Fibroblast of pulmonary artery (primary cell): ENCODE measurements around the gene TAF11.
"Not testable (repeated sequence)": the region's sequence is repeated elsewhere in the genome, so short reads cannot be mapped to it uniquely, and the experiment has no call there.

Source experiments
- DNase-seq: peaks from one replicate; pipeline ENCODE4 v3.0.0-alpha.2; 2010; ENCODE audit warnings: low read depth
- H3K4me3 ChIP-seq: replicated peaks from 2 replicates; pipeline ENCODE4 v1.5.1; 2011; ENCODE audit warnings: low read depth, mild to moderate bottlenecking, control low read depth, low read length, moderate library complexity
- CTCF ChIP-seq: IDR thresholded peaks from 2 replicates; pipeline ENCODE4 v1.5.1; 2011; ENCODE audit warnings: mild to moderate bottlenecking, control low read depth, low read length, inconsistent platforms; ENCODE audit errors: missing control alignments

TAF11 gene

GRCh38 chr6:34887753-34888513, at the start of gene TAF11:
TSS of gene TAF11 (minus strand) at chr6:34888042. CDS start at chr6:34887957, 85 bp downstream.
- H3K4me3 ChIP-seq, result peak within 1 kb of the TSS; percentile 82
- peak; percentile 95 for DNase-seq
- no peak for TF ChIP-seq CTCF

GRCh38 chr6:34934516-34934915, 46.7 kb upstream of the TAF11 start:
- no peak overlapping the region for H3K4me3 ChIP-seq
- DNase-seq, result peak; percentile 97
- TF ChIP-seq CTCF, result no peak

GRCh38 chr6:34932202-34932601, 44.4 kb upstream of the TAF11 start:
- not testable (repeated sequence) for DNase-seq, H3K4me3 ChIP-seq

- TF ChIP-seq CTCF, result no peak
- no peak overlapping the region for H3K4me3 ChIP-seq
- DNase-seq, result no peak
Measured at GRCh38 chr6:34930221-34930620, 42.4 kb upstream of the TAF11 start.

- no peak for TF ChIP-seq CTCF
- no peak overlapping the region for H3K4me3 ChIP-seq
- DNase-seq, result no peak
Measured at GRCh38 chr6:34929241-34929978, 41.6 kb upstream of the TAF11 start.

GRCh38 chr6:34928695-34929094, 40.9 kb upstream of the TAF11 start:
- H3K4me3 ChIP-seq, result no peak overlapping the region
- DNase-seq, result no peak
- TF ChIP-seq CTCF, result no peak

GRCh38 chr6:34928220-34928619, 40.4 kb upstream of the TAF11 start:
- TF ChIP-seq CTCF, result no peak
- H3K4me3 ChIP-seq, result no peak overlapping the region
- no peak for DNase-seq
